ENCODE results near the gene GPRIN2.
"Not testable (repeated sequence)": the region's sequence is repeated elsewhere in the genome, so short reads cannot be mapped to it uniquely, and the experiment has no call there.

The GPRIN2 gene

GRCh38 chr10:46532256-46532655, 24.2 kb downstream of the GPRIN2 start:
- not testable (repeated sequence) for DNase-seq

GRCh38 chr10:46530249-46531186, 25.9 kb downstream of the GPRIN2 start:
- peak; percentile 98 for DNase-seq

- not testable (repeated sequence) for DNase-seq
Observed at GRCh38 chr10:46529742-46530141, 26.7 kb downstream of the GPRIN2 start.

- DNase-seq: no peak
Observed at GRCh38 chr10:46528675-46529615, 27.5 kb downstream of the GPRIN2 start.

- DNase-seq: no peak
Observed at GRCh38 chr10:46528171-46528671, 28.2 kb downstream of the GPRIN2 start.

GRCh38 chr10:46527241-46527811, 29.1 kb downstream of the GPRIN2 start:
- no peak for DNase-seq

- DNase-seq: peak; percentile 25
Observed at GRCh38 chr10:46526682-46527038, 29.8 kb downstream of the GPRIN2 start.

GRCh38 chr10:46525824-46526681, 30.4 kb downstream of the GPRIN2 start:
- no peak for DNase-seq

GRCh38 chr10:46525177-46525823, 31.2 kb downstream of the GPRIN2 start:
- peak; percentile 91 for DNase-seq

GRCh38 chr10:46524472-46525176, 31.8 kb downstream of the GPRIN2 start:
- DNase-seq: no peak

- peak; percentile 98 for DNase-seq
Observed at GRCh38 chr10:46523962-46524471, 32.4 kb downstream of the GPRIN2 start.

GRCh38 chr10:46523119-46523961, 33.1 kb downstream of the GPRIN2 start:
- peak; percentile 65 for DNase-seq

GRCh38 chr10:46522295-46523118, 34.0 kb downstream of the GPRIN2 start:
- no peak for DNase-seq

- DNase-seq: peak; percentile 61
Observed at GRCh38 chr10:46520941-46521340, 35.5 kb downstream of the GPRIN2 start.

- no peak for DNase-seq
Observed at GRCh38 chr10:46520381-46520780, 36.1 kb downstream of the GPRIN2 start.

GRCh38 chr10:46518028-46518725, 38.3 kb downstream of the GPRIN2 start:
- DNase-seq: no peak

GRCh38 chr10:46517541-46517940, 38.9 kb downstream of the GPRIN2 start:
- no peak for DNase-seq
